GM18517 (cell line): ENCODE measurements around the gene FRMD4A.

ENCODE experiments used
- ATAC-seq: cut with Tn5 transposase; IDR thresholded peaks from one replicate; pipeline ENCODE4 v1.9.1; 2021; ENCODE audit warnings: mild to moderate bottlenecking, moderate library complexity; ENCODE audit not compliant: unreplicated experiment

The FRMD4A gene

GRCh38 chr10:14330388-14331061, at the start of gene FRMD4A:
Gene FRMD4A, minus strand, starts transcription at chr10:14330924.
- no peak for ATAC-seq

GRCh38 chr10:14379556-14380280, 49.0 kb upstream of the FRMD4A start:
- no peak for ATAC-seq

GRCh38 chr10:14378387-14378960, 47.8 kb upstream of the FRMD4A start:
- no peak for ATAC-seq

DNA sequence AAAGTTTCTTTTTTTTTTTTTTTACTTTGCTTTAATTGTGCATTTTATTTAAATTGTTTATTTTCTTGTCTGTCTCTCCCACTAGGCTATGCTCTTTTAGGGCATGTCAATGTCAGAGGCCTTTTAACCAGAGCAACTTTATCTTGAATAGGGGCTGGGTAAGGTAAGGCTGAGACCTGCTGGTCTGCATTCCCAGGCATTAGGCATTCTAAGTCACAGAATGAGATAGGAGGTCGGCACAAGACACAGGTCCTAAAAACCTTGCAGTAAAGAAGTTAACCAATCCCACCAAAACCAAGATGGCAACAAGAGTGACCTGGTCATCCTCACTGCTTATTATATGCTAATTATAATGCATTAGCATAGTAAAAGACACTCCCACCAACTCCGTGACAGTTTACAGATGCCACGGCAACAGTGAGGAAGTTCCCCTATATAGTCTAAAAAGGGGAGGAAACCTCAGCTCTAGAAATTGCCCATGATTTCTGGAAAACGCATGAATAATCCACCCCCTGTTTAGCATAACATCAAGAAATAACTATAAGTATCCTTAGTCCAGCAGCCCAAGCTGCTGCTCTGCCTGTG, 47.0 kb upstream of the FRMD4A start:
- no peak for ATAC-seq

- no peak for ATAC-seq
These were observed 44.2 kb upstream of the FRMD4A start for GRCh38 chr10:14374745-14375445.

GRCh38 chr10:14372606-14373005, 41.9 kb upstream of the FRMD4A start:
- ATAC-seq: no peak

DNA sequence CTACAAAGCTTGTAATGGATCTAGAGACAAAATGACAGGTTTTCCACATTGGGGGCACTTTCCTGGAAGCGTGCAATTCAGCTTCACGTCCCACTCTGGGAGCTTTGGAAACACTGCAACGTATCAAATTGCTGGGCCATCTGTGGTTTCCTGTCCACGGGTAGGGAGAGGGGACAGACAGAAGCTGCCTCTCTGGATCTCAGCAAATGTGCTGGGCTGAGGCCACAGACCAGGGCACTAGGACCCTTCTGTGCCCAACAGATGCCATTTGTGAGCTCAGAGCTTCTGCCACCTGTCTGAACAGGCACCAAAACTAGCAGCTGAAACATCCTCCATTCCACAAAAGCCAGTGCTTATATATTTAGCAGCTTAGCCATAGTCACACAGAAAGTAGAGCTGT, 40.9 kb upstream of the FRMD4A start:
- no peak for ATAC-seq

DNA sequence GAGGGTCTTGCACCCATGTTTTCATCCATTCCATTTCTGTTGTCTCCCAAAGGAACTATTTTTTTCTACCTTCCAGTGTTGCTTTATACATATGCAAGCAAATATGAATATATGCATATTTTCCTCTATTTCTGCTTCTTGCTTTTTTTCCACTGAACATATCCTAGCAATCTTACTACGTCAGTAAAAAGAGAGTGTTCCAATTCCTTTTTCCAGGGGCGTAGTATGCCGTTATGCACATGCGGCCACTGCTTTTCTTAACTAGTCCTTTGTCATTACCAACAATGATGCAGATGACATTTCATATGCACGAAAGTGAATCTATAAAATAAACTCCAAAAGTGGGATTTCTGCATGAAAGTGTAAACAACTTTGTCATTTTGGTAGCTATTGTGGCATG, 40.2 kb upstream of the FRMD4A start:
- no peak for ATAC-seq

DNA sequence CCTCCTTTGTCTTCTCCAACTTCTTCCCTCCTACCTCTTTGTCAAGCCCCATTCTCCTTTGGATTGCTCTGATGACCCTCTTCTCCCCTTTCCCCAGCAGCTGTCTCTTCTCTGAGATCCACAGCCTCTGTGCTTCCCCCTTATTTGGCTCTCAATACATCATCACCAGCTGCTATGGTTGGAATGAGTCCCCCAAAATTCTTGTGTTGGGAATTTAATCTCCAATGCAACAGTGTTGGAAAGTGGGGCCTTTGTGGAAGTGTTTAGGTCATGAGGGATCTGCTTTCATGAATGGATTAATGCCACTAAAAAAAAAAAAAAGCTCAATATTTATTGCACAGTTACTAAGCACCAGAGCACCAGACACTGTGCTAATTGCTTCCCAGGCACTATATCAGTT, 39.2 kb upstream of the FRMD4A start:
- no peak for ATAC-seq

GRCh38 chr10:14366760-14367159, 36.0 kb upstream of the FRMD4A start:
- ATAC-seq: no peak

GRCh38 chr10:14365266-14365665, 34.5 kb upstream of the FRMD4A start:
- no peak for ATAC-seq

GRCh38 chr10:14362104-14362503, 31.4 kb upstream of the FRMD4A start:
- ATAC-seq: no peak

- no peak for ATAC-seq
These were observed 30.2 kb upstream of the FRMD4A start for GRCh38 chr10:14360961-14361360.

DNA sequence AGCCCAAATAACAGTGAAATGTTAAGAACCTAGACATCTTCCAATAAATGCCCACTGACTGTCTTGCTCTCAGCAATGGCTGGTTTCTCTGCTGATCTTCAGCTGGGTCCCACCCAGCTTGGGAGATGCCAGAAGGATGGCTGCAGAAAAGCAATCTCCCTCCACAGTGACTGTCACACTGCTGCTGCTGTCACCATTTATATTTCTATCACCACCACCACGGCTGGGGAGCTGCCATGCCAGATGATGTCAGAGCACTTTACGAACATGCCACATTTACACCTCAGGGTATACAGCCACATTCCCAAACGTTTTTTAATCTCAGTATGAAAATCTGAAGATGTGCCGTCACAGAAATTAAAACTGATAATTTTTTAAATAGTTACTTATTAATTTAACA, 29.8 kb upstream of the FRMD4A start:
- no peak for ATAC-seq

- no peak for ATAC-seq
These were observed 28.3 kb upstream of the FRMD4A start for GRCh38 chr10:14358886-14359573.

DNA sequence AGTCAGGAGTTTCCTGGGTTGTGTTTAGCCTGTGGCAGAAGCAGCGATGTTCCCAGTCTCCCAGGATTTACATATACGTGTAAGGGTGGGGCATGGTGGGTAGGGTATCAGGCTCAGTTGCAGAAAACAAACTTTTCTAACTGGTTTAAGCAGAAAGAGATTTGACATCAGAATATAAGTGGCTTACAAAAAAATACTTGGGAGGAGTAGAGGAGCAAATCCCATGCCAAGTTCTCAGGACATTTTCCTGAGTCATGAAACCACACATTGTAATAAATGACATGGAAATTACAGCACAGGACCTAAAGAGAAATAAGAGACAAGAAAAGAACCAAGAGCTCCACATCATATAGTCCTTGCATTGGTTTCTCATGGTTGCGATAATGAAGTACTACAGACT, 26.2 kb upstream of the FRMD4A start:
- no peak for ATAC-seq

- ATAC-seq: no peak
These were observed 25.0 kb upstream of the FRMD4A start for GRCh38 chr10:14355750-14356149.

GRCh38 chr10:14353291-14353913, 22.7 kb upstream of the FRMD4A start:
- no peak for ATAC-seq

- ATAC-seq: no peak
These were observed 19.3 kb upstream of the FRMD4A start for GRCh38 chr10:14350006-14350405.

GRCh38 chr10:14349081-14349480, 18.4 kb upstream of the FRMD4A start:
- no peak for ATAC-seq
